GM18498 (cell line): ENCODE data around the gene ACTN1.
"Not testable (repeated sequence)": the region's sequence is repeated elsewhere in the genome, so short reads cannot be mapped to it uniquely, and the experiment has no call there.

Experiments used
- ATAC-seq: cut with Tn5 transposase; IDR thresholded peaks from one replicate; pipeline ENCODE4 v1.9.1; 2021; ENCODE audit warnings: mild to moderate bottlenecking, moderate library complexity; ENCODE audit not compliant: unreplicated experiment

Gene ACTN1

DNA sequence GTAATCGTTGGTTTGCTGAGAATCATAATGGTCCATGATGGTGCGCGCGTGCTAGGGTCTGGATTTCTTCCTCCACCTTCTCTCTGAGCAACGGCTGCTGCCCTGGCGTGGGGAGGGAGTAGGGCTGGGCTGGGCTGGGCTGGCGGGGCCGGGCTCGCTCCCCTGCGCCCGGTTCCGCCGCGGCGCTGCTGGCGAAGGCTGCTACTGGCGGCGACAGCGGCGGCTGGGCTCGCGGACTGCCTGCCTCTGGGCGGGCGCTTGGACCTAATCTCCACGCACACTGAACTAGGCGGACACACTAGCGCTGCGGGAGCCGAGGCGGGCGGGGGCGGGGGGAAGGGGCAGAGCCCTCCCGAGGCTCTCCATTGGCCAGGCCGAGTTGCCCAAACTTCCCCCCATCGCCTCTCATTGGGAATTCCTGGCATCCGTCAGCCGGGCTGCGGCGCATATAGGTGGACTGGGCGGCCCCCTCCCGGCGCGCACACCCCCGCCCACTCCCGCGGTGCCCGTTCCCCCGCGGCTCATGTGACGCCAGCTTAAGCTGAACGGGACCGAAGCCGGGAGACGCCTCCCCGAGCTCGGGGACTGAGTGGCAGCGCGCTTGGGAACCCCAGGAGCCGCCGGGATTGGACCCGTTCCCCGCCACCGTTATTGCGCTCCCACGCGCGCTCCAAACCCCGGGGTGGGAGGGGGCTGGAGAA, at the start of gene ACTN1:
TSS of gene ACTN1 (minus strand) at position 282 of the 701 bp plus-strand sequence. CDS start at position 36, 246 bp downstream.
- ATAC-seq, result no peak

DNA sequence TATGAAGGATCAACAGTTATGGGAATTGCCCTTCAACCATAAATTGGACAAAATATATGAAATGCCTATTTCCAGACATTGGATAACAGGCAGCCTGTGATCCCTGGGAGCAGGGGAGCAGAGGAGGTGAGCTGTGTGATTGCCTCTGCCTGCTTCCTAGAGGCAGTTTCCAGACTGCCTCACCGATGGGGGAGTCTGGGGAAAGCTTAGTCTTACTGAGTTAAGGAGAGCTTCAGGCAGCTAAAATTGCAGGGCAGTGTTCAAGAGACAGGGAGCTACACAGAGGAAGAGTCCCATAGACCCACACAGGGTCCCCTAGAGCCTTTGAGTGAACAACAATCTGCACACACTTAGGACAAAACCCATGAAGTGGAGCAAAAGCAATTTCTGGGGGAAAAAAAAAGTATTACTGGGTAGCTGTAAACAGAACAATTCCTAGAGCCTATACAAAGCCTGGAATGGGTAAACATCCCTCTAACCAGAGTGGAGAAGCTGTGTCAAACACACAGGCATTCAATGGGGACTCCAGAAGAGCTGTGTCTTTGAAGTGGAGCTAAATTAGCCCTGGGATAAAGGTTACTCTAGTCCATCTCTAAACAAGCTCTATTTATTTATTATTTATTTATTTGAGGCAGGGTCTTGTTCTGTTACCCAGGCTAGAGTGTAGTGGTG, 48.3 kb upstream of the ACTN1 start:
- ATAC-seq, result no peak

DNA sequence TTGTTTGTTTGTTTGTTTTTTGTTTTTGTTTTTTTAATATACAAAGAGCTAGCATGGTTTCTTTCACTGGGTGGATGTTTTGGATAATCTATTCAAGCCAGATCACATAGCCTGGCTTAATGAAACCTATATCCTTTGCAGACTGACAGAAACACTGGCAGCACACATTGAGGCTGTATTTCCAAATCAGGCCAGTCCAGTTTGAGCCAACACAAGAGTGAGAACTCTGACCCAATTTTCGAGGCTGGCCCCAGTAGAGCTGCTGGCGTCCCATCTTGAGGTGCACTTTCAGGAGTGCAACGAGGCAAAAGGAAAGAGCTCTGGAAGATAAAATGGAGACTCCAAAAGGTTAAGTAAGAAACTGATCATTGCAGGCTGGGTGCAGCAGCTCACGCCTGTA, 43.9 kb upstream of the ACTN1 start:
- no peak for ATAC-seq

DNA sequence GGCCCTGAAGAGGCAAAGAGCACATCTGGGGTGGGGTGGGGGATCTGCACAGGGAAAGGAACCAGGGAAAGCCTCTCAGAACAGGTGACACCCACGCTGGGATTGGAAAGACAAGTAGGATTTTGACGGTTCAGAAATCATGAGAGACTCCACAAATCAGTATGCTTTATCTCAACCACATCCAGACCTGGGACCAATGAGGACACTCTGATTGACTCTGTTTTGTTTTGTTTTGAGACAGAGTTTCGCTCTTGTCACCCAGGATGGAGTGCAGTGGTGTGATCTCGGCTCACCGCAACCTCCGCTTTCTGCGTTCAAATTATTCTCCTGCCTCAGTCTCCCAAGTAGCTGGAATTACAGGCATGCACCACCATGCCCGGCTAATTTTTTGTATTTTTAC, 43.0 kb upstream of the ACTN1 start:
- not testable (repeated sequence) for ATAC-seq

DNA sequence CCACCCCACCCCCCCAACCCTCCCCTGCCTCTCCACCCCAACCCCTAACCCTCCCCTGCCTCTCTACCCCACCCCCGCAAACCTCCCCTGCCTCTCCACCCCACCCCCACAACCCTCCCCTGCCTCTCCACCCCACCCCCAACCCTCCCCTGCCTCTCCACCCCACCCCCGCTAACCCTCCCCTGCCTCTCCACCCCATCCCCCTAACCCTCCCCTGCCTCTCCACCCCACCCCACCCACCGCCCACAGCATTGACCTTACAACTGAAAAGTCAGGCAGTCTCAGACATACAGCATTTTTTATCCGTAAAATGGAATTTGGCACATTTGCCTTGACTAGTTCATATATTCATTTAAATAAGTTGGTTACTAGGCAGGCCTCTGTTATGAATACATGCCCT, 38.6 kb upstream of the ACTN1 start:
- no peak for ATAC-seq

DNA sequence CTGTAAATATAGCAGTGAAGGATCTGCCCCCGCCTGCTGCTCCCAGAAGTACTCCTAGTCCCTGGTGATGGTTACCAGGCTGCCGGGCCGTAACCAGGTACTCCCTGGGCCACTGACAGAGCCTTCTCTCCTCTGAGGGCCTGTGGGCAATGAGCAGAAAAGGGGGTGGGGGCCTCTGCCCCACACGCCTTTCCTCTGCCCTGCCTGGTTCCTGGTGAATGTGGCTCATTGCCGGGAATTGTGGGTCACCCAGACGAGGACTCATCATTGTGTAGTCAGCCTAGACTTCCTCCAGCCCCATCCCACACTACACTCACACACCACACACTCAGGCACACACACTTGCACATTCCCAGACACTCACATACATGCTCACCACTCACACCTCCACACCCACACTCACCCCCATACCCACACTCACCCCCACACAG, 35.7 kb upstream of the ACTN1 start:
- ATAC-seq, result no peak

DNA sequence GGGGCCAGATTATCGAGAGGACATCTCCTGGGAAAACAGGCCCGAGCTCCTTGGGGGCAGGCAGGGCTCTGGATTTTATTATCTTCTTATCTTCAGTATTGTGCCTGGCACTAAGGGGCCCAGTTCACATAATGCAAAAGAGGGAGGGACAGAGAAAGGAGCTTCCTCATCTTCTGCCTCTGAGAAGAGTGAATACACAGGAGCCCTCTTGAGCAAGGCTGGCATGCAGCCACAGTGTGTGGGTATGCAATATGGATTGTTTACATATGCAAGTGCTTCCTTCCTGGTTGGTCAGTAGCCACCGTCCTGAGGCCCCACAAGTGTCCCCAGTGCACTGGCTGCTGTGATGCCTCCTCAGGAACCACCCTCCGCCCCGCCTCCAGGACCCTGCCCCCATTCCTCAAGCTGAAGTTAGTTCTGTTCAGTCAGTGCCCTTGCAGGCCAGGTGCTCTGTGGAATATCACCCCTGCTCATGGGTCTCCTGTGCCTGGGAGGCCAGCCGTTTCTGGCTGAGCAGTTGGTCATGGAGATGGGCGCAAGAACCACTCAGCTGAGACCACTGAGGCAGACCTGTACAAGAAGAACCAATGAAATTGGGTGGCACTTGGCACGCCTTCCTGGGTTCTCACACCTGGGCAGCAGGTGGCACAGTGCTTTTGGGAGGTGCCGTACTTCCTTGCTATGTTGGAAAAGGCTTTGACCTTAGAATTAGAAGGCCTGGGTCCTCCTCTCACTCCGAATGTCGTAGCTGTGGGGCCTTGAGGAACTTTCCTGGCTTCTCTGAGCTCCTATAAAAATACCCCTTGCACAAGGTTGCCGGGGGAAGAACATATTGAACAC, 35.1 kb upstream of the ACTN1 start:
- ATAC-seq, result no peak

DNA sequence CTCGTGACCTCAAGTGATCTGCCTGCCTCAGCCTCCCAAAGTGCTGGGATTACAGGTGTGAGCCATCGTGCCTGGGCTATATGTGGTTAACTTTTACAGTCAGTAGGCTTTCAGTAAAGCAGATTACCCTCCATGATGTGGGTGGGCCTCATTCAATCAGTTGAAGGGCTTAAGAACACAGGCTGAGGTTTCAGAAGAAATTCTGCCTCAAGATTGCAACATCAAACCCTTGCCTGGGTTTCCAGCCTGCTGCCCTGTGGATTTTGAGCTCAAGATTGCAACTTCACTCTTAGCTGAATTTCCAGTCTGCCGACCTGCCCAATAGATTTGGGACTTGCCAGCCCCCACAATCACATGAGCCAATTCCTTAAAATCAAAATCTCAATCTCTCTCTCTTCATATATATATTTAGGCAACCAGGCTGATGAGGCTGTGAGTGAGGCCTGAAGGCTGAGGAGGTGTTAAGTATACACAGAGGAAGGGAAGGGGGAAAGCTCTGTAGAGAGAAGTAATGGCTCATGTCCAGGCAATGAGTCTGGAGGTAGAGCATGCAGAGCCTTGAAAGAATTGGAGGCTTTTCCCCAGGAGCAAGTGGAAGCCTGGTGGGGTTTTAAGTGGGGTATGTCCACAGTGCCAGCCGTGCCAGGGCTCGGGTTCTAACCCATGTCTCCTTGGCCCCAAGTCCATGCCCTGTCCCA, 33.3 kb upstream of the ACTN1 start:
- ATAC-seq, result no peak

DNA sequence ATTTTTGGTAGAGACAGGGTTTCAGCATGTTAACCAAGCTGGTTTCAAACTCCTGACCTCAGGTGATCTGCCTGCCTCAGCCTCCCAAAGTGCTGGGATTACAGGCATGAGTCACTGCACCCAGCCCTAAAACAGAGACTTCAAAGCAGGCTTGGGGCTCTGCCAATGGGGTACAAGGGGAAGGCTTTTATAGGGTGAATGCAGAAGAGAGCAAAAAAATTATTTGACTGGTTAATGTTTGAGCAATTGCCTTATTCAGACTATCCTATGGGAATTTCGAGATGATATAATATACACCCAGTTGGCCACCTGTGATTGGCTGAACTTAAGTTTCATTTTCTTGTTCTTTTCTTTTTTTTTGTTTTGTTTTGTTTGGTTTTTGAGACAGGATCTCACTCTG, 31.5 kb upstream of the ACTN1 start:
- ATAC-seq, result no peak

DNA sequence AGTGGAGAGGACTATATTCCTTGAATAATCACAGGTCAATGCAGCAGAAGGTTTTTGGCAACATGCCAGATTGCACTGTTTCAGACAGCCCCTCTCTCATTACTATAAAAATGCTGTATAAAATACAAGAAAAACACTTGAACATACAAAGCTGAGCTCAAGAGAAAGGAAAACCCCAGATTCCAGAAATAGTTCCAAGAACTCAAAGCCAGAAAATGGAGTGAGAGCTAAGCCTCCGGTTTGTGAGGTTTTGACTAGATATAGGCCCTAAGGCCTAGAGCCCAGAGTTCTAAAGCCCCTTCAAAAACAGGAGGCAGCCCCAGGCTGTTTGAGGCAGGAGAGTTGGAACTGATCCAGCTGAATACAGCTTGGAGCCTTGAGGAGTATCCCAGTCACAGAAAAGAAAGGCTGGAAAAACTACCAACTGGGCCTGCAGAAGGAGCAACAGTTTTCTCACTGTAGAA, 29.4 kb upstream of the ACTN1 start:
- no peak for ATAC-seq

DNA sequence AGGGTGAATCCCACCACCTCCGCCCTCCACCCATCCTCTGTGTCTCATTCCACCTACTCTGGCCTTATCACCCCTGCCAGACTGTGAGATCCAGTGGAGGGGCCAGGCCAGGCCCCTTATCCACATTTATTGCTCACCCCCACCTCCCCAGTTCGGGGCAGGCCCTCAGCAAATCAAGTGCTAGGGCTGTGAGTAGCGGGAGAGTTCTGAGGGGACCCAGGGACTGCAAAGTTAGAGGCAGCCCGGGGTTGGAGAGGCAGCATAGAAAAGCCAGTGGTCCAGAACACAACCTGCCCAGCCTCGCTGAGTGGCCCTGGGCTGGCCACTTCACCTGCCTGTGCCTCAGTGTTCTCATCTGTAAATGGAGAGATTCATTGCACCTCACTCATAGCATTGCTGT, 27.2 kb upstream of the ACTN1 start:
- no peak for ATAC-seq

DNA sequence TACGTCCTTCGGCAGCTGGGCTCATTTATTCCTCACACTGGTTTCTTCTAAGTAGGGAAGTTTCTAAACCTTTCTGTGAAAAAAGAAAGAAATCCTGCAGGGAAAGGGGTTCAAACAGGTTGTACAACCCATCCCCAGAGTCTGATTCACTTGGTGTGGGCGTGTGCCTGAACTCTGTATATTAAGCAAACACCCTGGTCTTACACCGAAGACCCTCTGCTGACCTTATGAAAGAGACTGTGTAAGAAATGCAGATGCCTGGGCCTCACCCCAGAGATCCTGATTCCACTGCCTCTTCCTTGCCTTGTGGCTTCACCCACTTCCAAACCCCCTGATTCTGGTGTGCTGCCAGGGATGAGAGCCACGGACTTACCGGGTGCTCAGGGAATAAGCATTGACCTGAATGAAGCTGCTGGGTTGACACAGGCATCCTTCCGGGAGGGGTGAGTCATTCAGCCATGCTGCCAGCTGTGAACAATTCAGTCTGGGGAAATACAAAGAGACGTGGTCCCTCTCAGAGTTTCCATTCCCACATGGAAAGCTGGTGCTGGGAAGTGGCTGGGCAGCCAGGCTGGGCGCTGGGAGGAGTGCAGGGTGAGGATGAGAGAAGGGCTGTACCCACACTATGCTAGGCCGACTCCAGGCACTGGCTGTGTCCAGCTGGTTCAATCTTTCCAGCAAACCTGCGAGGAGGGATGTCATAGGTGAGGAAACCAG, 26.5 kb upstream of the ACTN1 start:
- no peak for ATAC-seq

DNA sequence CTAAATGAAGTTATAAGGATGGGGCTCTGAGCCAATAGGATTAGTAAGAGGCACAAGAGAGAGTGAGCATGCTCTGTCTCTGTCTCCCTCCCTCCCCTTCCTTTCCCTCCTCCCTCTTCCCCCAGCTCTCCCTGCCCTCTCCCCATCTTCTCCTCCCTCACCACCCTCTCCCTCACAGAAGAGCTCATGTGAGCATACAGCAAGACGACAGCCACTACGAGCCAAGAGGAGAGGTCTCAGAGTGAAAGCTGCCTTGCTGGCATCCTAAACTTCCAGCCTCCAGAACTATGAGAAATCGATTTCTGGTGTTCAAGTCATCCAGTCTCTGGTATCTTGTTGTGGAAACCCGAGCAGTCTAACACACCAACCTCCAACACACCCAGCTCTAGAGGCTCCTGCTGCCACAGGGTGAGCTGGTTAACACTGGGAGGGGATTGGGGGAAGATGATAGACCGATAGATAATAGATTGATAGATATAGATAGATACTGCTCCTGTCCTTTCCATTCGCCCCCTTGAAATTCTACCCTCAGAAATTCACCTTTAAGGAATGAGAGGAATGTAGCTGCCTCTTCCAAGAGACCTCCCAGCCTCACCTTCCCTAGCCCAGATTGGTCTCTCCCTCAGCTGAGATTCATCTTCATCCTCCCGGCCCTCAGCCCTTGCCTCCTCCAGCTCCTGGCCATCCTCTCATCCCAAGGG, 25.8 kb upstream of the ACTN1 start:
- no peak for ATAC-seq

DNA sequence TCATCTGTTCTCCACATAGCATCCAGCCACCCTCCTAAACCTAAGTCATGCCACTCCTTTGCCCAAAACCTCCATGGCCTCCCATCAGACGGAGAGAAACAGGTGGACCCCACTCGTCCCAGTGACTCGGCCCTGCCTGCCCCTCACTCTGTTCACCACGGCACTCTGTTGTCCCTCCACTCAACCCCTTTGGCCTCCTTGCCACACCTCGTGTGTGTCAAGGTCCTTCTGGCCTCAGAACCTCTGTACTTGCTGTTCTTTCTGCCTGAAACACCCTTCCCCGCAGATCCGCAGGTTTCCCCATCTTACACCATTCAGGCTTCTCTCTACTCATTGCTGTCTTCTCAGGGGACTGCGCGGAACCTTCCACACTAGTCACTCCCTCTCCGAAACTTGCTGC, 24.5 kb upstream of the ACTN1 start:
- ATAC-seq, result no peak

DNA sequence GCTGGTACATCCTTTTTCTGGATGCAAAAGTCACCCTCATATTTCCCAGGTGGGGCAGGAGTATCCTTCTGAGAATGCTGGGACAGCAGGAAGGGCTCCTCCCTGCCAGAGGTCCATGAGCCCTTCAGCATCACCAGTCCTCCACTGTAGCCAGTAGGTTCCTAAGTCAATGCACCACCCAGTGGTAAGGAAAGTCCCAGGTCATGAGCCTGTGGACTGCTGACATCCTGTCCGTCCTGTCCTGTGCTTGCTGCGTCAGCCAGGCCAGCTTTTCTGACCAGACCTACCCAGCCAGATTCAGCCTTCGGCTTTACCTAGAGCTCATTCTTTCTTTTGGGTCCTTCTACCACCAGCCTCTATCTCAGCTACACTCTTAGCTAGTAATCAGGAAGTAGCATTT, 23.0 kb upstream of the ACTN1 start:
- ATAC-seq, result no peak

DNA sequence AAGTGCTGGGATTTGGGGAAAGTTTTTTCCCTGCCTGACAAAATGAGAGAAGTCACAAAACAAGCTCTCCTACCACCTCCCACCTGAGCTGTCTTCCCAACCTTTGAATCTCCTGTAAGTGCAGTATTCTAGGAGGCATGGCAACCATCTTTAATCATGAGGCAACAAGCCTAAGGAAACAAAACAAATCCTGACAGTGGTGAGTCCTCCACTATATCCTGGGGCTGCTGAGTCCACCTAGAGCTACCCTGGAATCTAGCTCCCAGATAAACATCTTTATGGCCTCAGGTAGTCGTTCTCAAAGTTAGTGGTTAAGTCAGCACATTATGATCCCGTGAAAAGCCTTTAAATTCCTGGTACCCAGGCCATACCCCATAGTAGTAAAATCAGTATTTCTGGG, 22.3 kb upstream of the ACTN1 start:
- ATAC-seq, result no peak

DNA sequence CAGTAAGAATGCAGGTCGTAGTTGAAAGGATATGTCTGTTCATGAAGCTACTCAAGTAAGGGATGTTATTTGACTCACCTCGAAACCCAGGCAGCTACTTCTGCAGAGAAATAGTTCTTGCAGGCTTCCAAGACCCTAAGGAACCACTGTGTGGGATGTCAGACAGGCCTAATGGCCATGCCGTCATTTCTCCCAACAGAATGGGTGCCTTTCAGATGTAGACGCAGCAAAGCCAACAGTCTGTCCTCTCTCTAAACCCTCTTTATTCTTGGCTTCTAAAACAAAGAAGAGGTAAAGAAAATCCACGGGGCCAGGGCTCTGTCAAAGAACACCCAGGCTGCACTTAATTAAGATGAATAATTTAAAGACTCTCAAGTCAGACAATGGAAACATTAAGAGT, 19.0 kb upstream of the ACTN1 start:
- ATAC-seq, result no peak

DNA sequence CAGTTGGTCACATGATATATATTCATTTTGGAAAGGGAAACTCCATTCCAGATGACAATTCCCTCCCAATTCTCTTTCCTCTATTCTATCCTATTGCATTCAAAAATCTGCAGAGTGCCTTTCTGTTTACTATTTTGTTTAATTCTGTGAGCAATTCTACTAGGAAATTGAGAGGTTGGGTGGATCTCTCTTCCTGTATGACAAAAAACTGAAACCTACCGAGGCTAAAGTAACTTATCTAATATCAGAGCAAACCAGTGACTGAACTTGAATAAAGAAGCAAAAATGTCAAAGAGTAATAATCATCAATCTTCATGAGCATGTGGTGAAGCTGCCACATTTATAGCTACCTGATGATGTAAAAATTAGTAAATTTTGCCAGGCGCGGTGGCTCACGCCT, 16.6 kb upstream of the ACTN1 start:
- no peak for ATAC-seq

DNA sequence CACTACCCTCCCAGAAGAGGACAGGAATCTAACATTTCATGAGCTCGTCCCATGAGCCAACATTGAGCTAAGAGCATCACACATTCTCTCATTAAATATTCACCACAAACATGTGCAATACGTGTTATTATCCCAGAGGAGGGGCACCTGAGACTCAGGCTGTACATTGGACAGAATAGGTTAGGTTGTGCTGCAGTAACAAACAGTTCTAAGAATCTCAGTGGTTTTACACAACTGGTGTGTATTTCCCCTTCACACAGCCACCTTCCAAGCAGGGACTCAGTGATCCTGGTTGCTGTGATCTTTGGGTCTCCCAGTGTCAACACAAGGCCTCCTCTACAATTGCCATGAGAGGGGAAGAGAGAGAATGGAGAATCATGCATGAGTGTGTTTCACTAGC, 15.0 kb upstream of the ACTN1 start:
- no peak for ATAC-seq

DNA sequence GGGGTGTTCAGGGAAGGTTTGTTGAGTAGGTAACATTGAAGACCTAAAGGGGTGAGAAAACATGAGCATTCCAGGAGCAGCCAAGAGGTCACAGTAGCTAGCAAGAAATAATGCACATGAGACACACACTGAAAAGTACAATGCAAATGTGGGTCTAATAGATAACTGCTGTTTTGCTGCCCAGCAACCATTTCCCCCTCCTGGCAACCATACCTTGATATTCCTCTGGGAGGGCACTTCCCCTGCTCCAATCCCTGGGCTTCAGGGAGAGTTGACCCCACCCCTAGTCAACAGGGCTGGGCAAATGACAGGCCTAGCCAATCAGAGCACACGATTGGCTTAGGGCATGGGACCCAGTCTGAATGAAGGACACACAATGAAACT, 8.5 kb upstream of the ACTN1 start:
- ATAC-seq, result no peak
